ENCODE results near the gene SNRPA. TPM values are rescaled to one million over a fixed set of nuclear protein-coding genes. Genes with fewer than 3 reads are reported as not detected.
"Not testable (repeated sequence)": the region's sequence is repeated elsewhere in the genome, so short reads cannot be mapped to it uniquely, and the experiment has no call there.

Gene SNRPA
- total RNA-seq, 4 donors from 2014 or later = 24.3 to 35.2 (median 27.3) TPM

- Histone ChIP-seq H3K4me3 (no peak overlapping the region), H3K27me3 (no peaks in the 10 kb centered on the region), H3K36me3 (peaks cover 0 to 46% of the 10 kb centered on the region in 2 donors), H3K27ac (peak overlapping the region in 2 of 4 donors; percentile 19 to 43), H3K4me1 (peaks cover 30% of the 10 kb centered on the region in 2 donors), H3K9me3 (no peaks in the 10 kb centered on the region)
- no peak for TF ChIP-seq POLR2A (IDR thresholded peaks at IDR 0.05)
- no peak for TF ChIP-seq CTCF (IDR thresholded peaks at IDR 0.05 in 4 of 5, conservative IDR thresholded peaks at IDR 0.05 in 1 of 5)
- intact Hi-C loops (cut with DNase I; ENCODE audit: low total_unique reads) (no loop called here), in situ Hi-C loops (cut with MboI; ENCODE audit: low sequenced_read_pairs in 4 of 4) (no loop called here)
- ATAC-seq = no peak
- no peak for DNase-seq
Measured at GRCh38 chr19:40723661-40724254, 27.2 kb upstream of the SNRPA start.

GRCh38 chr19:40724315-40724714 is 26.7 kb upstream of the SNRPA start:
- in situ Hi-C loops (cut with MboI; ENCODE audit: low sequenced_read_pairs in 4 of 4) = no loop called here
- Histone ChIP-seq H3K9me3 (no peaks in the 10 kb centered on the region), H3K4me3 (no peak overlapping the region), H3K27ac (peak overlapping the region in 2 of 4 donors; percentile 19 to 43), H3K4me1 (peaks cover 26 to 30% of the 10 kb centered on the region in 2 donors), H3K36me3 (peaks cover 0 to 51% of the 10 kb centered on the region in 2 donors), H3K27me3 (no peaks in the 10 kb centered on the region)
- intact Hi-C loops (cut with DNase I; ENCODE audit: low total_unique reads) = no loop called here
- ATAC-seq = no peak
- no peak for TF ChIP-seq POLR2A (IDR thresholded peaks at IDR 0.05)
- no peak for TF ChIP-seq CTCF (IDR thresholded peaks at IDR 0.05 in 4 of 5, conservative IDR thresholded peaks at IDR 0.05 in 1 of 5)
- DNase-seq = no peak

GRCh38 chr19:40724855-40725254 is 26.1 kb upstream of the SNRPA start:
- no peak for DNase-seq
- ATAC-seq = no peak
- in situ Hi-C loops (cut with MboI; ENCODE audit: low sequenced_read_pairs in 4 of 4) (no loop called here), intact Hi-C loops (cut with DNase I; ENCODE audit: low total_unique reads) (no loop called here)
- peaks cover 0 to 57% of the 10 kb centered on the region in 2 donors for H3K36me3 ChIP-seq
- no peak overlapping the region for H3K4me3 ChIP-seq
- no peaks in the 10 kb centered on the region for H3K27me3 ChIP-seq
- TF ChIP-seq CTCF (IDR thresholded peaks at IDR 0.05 in 4 of 5, conservative IDR thresholded peaks at IDR 0.05 in 1 of 5) = no peak
- no peak for TF ChIP-seq POLR2A (IDR thresholded peaks at IDR 0.05)
- H3K9me3 ChIP-seq = no peaks in the 10 kb centered on the region
- H3K27ac ChIP-seq = peak overlapping the region in 1 of 4 donors; percentile 31
- H3K4me1 ChIP-seq = peaks cover 21 to 24% of the 10 kb centered on the region in 2 donors

- H3K27ac ChIP-seq = no peak overlapping the region
- in situ Hi-C loops (cut with MboI; ENCODE audit: low sequenced_read_pairs in 4 of 4) = no loop called here
- no peaks in the 10 kb centered on the region for H3K9me3 ChIP-seq
- no peak for DNase-seq
- H3K27me3 ChIP-seq = no peaks in the 10 kb centered on the region
- peaks cover 0 to 71% of the 10 kb centered on the region in 2 donors for H3K36me3 ChIP-seq
- intact Hi-C loops (cut with DNase I; ENCODE audit: low total_unique reads) = no loop called here
- no peak for ATAC-seq
- H3K4me1 ChIP-seq = peaks cover 8 to 14% of the 10 kb centered on the region in 2 donors
- TF ChIP-seq CTCF (IDR thresholded peaks at IDR 0.05 in 4 of 5, conservative IDR thresholded peaks at IDR 0.05 in 1 of 5) (no peak), POLR2A (IDR thresholded peaks at IDR 0.05) (no peak)
- no peak overlapping the region for H3K4me3 ChIP-seq
Measured at GRCh38 chr19:40726279-40726678, 24.7 kb upstream of the SNRPA start.

GRCh38 chr19:40730065-40730464 is 20.9 kb upstream of the SNRPA start:
- H3K9me3 ChIP-seq; H3K4me3 ChIP-seq; H3K27ac ChIP-seq; H3K27me3 ChIP-seq; ATAC-seq; in situ Hi-C loops (cut with MboI; ENCODE audit: low sequenced_read_pairs in 4 of 4); DNase-seq; intact Hi-C loops (cut with DNase I; ENCODE audit: low total_unique reads); H3K4me1 ChIP-seq: not testable (repeated sequence)
- H3K36me3 ChIP-seq = peaks cover 0 to 97% of the 10 kb centered on the region in 2 donors

GRCh38 chr19:40732304-40732703 is 18.7 kb upstream of the SNRPA start:
- H3K27ac ChIP-seq; in situ Hi-C loops (cut with MboI; ENCODE audit: low sequenced_read_pairs in 4 of 4); DNase-seq; H3K4me3 ChIP-seq; ATAC-seq; H3K9me3 ChIP-seq; H3K27me3 ChIP-seq; H3K4me1 ChIP-seq; intact Hi-C loops (cut with DNase I; ENCODE audit: low total_unique reads): not testable (repeated sequence)
- H3K36me3 ChIP-seq = peaks cover 0 to 97% of the 10 kb centered on the region in 2 donors

Measured in gastrocnemius medialis (tissue), 4 donors.